Dermis blood vessel endothelial cell (primary cell): ENCODE results near the gene TMBIM1. TPM values are rescaled to one million over a fixed set of nuclear protein-coding genes. Genes with fewer than 3 reads are reported as not detected.
"Not testable (repeated sequence)": the region's sequence is repeated elsewhere in the genome, so short reads cannot be mapped to it uniquely, and the experiment has no call there.

ENCODE experiments used
- DNase-seq: peaks from one replicate; pipeline ENCODE4 v3.0.0; 2010
- total RNA-seq: library from RNA; depleted of rRNA; stranded (reverse); fragments of >200 nt; gene quantifications from 2 replicates; pipeline ENCODE4 v1.2.3, GENCODE V29; 2014

The TMBIM1 gene
- total RNA-seq, 1 donor from 2014 or later, result 134 TPM

DNA sequence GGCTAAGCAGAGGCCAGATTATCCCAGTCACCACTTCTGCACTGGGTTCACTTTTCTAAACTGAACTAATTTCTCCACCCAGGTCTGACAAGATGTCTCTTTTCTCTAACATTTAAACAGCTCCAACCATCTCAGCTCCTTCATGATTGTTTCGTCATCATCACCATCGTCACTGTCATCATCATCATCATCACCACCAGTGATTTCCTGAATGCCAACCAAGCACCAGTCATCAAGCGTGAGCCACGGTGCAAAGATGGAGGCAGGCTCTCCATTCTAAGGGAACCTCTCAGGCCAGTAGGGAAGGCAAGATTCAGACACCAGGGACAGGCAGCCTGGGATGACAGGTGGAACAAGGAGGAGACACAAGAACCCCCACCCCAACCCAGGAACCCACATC, 25.5 kb upstream of the TMBIM1 start:
- DNase-seq, result no peak

DNA sequence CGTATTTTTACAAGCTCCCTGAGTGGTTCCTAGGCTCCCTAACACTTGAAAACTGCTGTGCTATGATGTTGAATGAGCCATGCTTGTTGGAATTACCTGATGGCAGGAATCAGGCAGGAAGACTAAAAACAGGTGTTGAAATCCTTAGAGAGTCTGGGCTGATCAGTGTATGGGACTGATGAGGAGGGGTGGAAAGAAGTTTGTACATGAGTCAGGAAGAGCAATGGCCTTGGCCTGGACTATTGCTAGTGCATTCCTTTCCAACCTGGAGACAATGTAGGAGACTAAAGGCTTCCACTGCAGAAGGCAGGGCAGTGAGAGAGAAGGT, 25.0 kb upstream of the TMBIM1 start:
- peak; percentile 11 for DNase-seq

DNA sequence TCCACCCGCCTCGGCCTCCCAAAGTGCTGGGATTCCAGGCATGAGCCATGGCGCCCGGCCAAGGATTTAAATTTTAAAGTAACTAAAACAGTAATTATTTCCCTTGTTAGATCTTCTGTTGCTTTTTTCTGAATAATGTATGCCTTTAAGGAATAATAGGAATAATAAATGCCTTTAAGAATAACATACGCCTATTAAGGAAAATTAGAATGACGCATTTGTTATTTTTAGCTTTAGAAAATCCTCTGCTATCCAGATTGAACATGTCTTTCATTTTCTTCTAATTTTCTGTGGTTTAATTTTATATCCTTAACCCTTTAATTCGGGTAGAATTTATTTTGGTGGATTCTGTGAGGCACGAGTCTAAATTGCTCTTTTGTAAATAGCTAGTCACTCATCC, 23.1 kb upstream of the TMBIM1 start:
- DNase-seq, result no peak

DNA sequence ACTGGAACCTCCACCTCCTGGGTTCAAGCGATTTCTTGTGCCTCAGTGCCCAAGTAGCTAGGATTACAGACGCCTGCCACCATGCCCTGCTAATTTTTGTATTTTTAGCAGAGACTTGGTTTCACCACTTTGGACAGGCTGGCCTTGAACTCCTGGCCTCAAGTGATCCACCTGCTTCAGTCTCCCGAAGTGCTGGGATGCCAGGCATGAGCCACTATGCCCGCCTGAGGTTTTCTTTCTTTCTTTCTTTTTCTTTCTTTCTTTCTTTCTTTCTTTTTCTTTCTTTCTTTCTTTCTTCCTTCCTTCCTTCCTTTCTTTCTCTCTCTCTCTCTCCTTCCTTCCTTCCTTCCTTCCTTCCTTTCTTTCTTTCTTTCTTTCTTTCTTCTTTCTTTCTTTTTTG, 22.5 kb upstream of the TMBIM1 start:
- not testable (repeated sequence) for DNase-seq

- no peak for DNase-seq
These were observed 21.1 kb upstream of the TMBIM1 start for GRCh38 chr2:218313356-218313755.

DNA sequence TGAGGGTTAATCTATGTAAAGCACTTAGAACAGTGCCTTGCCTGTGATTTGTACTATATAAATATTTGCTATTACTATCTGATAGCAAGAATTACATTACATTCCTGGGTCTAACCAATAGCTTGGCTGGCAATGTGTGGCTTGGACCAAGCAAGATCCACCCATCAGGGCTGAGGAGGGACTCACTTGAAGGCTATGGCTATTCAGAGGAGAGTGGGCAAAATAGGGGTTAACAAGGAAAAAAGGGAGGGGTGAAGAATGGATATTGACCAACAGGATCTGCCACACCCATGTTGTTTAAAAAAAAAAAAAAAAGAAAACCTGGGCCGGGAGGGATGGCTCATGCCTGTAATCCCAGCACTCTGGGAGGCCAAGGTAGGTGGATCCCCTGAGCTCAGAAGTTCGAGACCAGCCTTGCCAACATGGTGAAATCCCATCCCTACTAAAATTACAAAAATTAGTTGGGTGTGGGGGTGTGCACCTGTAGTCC, 20.0 kb upstream of the TMBIM1 start:
- DNase-seq, result no peak

DNA sequence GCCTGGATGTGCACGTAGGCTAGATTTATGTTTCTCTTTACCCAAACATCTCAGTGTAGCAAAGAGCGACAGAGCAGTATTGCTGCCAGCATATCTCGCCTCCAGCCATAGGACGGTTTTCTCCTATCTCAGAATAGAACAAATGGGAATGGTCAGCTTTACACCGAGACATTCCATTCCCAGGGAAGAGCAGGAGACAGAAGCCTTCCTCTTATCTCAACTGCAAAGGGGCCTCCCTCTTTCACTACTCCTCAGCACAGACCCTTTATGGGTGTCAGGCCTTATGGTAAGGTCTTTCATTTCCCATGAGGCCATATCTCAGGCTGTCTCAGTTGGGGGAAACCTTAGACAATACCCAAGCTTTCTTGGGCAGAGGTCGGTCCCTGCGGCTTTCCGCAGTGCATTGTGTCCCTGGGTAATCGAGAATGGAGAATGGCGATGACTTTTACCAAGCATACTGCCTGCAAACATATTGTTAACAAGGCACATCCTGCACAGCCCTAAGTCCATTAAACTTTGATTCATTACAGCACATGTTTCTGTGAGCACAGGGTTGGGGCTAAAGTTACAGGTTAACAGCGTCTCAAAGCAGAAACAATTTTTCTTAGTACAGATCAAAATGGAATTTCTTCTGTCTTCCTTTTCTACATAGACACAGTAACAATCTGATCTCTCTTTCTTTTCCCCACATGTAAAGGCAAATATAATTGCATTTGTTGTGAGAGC, 19.4 kb upstream of the TMBIM1 start:
- not testable (repeated sequence) for DNase-seq

- DNase-seq, result no peak
These were observed 18.7 kb upstream of the TMBIM1 start for GRCh38 chr2:218310853-218311540.

GRCh38 chr2:218307415-218308090, 15.2 kb upstream of the TMBIM1 start:
- DNase-seq, result no peak

DNA sequence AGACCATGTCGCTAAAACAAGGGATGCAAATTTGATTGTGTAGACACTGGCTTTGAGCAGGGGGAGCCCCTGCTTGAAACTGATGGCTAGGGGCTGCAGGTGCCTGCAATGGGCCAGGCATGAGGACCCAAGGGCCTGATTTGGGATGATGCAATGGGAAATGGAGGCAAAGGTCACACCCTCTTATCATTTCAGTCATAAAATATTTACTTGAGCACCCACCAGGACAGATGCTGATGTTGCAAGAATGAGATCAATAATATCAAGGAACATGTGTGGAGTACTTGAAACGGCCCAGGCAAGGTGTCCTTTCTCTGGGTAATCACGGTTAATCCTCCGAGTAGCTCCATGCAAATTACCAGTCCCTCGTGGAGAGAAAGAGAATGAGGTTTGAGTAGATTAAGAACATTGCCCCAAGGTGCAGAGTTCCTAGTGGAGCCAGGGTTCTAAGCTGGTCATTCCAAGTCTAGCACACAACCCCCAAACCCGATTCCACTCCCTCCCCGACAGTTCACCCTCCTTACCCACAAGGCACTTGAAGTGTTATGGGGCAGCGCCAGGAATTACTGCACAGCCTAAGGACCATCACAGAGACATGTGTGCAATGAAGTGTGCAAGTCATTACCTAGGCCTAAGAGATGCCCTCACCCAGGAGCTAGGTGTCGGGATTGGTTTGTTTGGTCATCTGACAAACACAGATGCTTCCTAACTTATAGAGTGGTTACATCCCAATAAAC, 14.0 kb upstream of the TMBIM1 start:
- DNase-seq, result no peak

GRCh38 chr2:218305383-218305782, 13.1 kb upstream of the TMBIM1 start:
- DNase-seq, result no peak

DNA sequence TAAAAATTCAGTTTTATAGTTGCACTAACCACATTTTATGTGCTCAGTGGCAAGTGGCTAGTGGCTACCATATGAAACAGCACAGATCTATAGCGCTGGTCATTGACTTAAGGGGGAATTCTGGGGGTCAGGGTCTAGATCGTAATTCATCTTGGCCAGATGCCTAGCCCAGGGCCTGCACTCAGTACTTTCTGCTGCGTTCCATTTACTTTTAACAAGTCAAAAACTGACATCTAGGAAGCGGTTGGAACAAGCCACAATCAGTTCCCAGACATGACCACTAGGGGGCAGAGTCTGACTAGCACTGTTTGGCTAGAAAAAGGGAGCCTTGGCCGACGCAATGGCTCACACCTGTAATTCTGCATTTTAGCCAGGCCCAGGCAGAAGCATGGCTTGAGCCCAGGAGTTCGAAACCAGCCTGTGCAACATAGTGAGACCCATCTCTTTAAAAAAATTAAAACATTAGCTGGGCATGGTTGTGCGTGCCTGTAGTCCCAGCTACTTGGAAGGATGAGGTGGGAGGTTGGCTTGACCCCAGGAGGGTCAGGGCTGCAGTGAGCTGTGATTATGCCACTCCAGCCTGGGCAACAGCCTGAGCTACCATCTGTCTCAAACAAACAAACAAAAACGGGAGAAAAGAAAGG, 9.0 kb upstream of the TMBIM1 start:
- DNase-seq, result peak; percentile 94

DNA sequence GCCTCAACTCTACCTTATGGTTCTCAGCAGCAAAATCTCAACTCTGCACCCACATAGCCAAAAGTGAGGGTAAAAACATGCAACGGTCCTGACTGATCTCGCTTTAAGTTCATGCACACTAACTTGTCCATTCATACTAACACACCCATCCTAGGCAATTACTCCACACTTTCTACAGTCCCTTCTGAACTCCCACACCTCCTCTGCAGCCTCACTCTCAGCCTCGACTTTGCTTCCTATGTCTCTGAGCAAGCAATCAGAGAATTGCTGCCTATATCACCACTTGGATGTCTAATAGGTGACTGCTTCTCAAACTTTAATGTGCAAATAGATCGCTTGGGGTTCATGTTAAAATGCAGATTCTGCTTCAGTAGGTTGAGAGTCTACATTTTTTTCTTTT, 7.8 kb upstream of the TMBIM1 start:
- no peak for DNase-seq

- no peak for DNase-seq
These were observed 6.1 kb upstream of the TMBIM1 start for GRCh38 chr2:218298314-218298875.

GRCh38 chr2:218296847-218297246, 4.5 kb upstream of the TMBIM1 start:
- no peak for DNase-seq

DNA sequence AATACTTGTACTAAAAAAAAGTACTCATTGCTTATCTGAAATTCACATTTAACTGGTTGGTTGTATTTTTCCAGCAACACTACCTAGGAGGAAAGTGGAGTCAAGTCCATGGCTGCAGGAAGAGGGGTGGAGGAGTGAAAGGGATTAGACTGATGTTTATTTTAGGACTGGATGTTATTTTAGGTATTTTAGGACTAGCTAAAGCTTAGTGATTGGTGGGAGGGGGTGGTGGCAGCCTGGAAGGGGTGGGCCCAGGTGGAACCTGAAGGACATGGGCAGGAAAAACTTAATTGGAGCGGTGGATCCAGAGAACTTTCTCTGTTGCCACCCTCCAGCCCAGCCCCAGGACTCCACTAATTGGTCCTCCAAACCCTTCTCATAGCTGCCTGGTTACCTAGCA, 3.9 kb upstream of the TMBIM1 start:
- DNase-seq, result no peak

- peak; percentile 75 for DNase-seq
These were observed 2.7 kb upstream of the TMBIM1 start for GRCh38 chr2:218295029-218295428.

DNA sequence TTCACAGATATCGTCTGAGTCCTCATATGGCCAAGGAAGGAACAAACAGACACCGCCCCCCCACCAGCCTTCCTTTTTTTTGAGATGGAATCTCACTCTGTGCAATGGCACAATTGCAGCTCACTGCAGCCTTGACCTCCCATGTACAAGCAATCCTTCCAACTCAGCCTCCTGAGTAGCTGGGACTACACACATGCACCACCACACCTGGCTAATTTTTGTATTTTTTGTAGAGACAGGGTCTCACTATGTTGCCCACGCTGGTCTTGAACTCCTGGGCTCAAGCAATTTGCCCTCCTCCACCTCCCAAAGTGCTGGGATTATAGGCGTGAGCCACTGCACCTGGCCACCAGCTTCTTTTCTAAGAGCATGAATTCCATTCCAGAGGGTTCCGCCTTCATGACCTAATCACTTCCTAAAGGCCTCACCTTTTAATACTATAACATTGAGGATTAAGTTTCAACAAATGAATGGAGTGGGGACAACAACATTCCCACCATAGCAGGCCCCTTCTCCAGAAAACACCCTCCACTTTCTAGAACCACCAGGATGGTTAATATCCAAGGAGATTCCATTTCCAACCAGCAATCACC, 2.2 kb upstream of the TMBIM1 start:
- DNase-seq, result peak; percentile 33

DNA sequence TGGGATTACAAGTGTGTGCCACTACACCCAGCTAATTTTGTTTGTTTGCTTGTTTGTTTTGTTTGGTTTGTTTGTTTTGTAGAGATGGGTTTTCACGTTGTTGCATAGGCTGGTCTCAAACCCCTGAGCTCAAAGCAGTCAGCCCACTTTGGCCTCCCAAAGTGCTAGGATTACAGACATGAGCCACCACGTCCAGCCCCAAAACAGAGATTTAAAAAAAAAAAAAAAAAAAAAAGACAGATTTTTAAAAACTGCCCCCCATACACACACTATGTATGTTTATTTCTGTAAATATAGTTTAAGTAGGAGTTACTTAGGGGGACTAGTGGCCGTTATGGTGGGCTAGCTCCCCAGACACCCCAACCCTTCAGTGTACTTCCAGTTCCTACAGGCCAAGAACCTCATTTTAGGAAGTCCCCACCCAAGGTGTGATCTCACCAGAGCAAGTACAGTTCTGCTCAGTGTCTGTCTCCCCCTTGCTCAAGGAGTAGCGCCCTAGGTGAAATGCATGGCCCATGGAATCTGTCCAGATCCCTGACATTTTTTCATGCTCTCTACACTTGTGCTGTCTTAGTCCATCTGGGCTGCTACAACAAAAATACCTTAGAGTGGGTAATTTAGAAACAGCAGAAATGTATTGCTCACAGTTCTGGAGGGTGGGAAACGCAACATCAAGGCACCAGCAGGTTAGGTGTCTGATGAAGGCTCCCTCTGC, 1.6 kb upstream of the TMBIM1 start:
- DNase-seq, result no peak

DNA sequence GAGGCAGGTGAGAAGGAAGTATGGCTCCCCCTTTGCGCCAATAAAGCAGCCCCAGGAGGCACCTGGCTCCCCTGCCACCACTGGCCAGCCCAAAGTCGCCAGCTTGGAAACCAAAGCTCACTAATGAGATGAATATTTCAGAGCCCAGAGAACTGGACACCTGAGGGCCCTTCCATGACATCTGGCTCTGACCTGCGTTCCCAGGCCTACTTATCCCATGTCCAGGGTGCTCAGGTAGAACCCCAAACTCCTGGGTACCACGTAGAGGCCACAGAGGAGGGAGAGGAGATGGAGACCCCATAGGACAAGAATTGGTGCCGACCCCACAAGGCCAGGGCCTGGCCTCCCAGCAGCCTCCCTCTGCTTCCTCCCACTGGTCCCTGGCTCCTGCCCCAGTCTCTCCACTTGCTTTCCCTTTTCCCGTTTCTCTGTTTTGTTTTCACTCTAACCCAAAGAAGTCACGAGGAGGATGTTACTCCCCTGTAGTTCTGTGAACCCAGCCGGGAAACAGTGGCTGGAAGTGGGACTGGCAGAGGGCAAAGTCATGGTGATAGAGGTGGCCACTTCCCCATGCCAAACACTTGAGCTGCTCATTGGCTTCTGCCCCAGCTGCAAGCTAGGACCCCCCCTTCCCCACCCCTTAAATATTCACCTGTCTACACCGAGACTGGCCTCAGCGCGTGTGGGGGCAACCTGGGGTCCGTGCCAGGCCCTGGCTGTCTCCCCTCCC, 820 bp downstream of the TMBIM1 start:
- peak; percentile 34 for DNase-seq
